Epithelial cell of esophagus (primary cell): ENCODE results near the gene VKORC1.

Experiments
- DNase-seq: peaks from one replicate; pipeline ENCODE4 v3.0.0; 2010; ENCODE audit warnings: low read depth
- H3K4me3 ChIP-seq: 2 replicates; pipeline ENCODE4 v1.5.1; 2011; ENCODE audit warnings: mild to moderate bottlenecking, low read length, control low read depth
- CTCF ChIP-seq: IDR thresholded peaks from 2 replicates; pipeline ENCODE4 v1.5.1; 2011; ENCODE audit warnings: low read depth, mild to moderate bottlenecking, low read length, control low read depth, inconsistent platforms; ENCODE audit not compliant: insufficient read depth; ENCODE audit errors: missing control alignments

Gene VKORC1

GRCh38 chr16:31072540-31073141, 22.0 kb downstream of the VKORC1 start:
- TF ChIP-seq CTCF: no peak

GRCh38 chr16:31071861-31072260, 22.7 kb downstream of the VKORC1 start:
- peak overlapping the region; percentile 91 for H3K4me3 ChIP-seq
- peak; percentile 18 for DNase-seq
- TF ChIP-seq CTCF: no peak

More at GRCh38 chr16:31072540-31073141, 22.0 kb downstream of the VKORC1 start:
- peak; percentile 57 for DNase-seq
- H3K4me3 ChIP-seq: peak overlapping the region; percentile 91

- no peak for DNase-seq
- H3K4me3 ChIP-seq: no peak overlapping the region
- TF ChIP-seq CTCF: no peak
Measured at GRCh38 chr16:31067342-31067741, 27.3 kb downstream of the VKORC1 start.

- no peak for TF ChIP-seq CTCF
- peak; percentile 92 for DNase-seq
- H3K4me3 ChIP-seq: no peak overlapping the region
Measured at GRCh38 chr16:31064882-31065461, 29.6 kb downstream of the VKORC1 start.

GRCh38 chr16:31063843-31064611, 30.6 kb downstream of the VKORC1 start:
- no peak for DNase-seq
- H3K4me3 ChIP-seq: no peak overlapping the region
- TF ChIP-seq CTCF: no peak

GRCh38 chr16:31063495-31063842, 31.1 kb downstream of the VKORC1 start:
- no peak for DNase-seq
- H3K4me3 ChIP-seq: no peak overlapping the region
- TF ChIP-seq CTCF: no peak
